DMS79 treated with DMSO at 0.1 percent for 48 hours (cell line): Measurements from ENCODE around the gene PRR5.

ENCODE experiments used
- DNase-seq: peaks from one replicate; lab custom pipeline; 2025; lab: John Stamatoyannopoulos, UW

Gene PRR5

DNA sequence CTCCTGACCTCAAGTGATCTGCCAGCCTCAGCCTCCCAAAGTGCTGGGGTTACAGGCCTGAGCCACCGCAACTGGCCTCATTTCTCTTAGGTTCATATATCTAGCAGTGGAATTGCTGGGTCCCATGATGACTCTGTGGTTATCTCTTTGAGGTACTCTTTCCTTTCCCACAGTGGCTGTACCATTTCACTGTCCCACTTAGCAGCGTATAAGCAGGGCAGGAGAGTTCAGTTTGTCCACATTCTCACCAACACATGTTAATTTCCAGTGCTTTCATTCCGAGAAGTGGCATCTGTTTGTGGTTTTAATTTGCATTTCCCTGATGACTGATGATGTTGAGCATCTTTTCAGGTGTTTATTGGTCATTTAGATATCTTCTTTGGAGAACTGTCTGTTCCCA is 16.4 kb downstream of the PRR5 start:
- no peak for DNase-seq

- no peak for DNase-seq
Observed at GRCh38 chr22:44719586-44720368, 17.8 kb downstream of the PRR5 start.

- no peak for DNase-seq
Observed at GRCh38 chr22:44721213-44721612, 19.2 kb downstream of the PRR5 start.

- no peak for DNase-seq
Observed at GRCh38 chr22:44722611-44723010, 20.6 kb downstream of the PRR5 start.

DNA sequence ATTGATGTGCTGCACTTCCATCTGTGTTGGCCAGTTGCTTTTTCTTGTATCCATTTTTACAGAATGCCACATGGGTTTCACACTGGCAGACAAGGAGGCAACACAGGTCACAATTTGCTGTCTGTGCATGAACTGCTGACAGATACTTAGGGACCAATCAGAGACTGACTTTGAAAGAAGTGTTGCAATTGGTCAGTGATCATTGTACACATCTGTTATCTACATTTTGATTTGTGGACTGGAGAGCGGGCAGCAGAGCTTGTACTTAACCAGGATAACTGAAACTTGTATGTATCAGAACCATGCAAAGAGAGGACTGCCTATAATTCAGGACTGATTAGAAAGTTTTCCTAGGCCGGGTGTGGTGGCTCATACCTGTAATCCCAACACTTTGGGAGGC is 21.8 kb downstream of the PRR5 start:
- DNase-seq: no peak

DNA sequence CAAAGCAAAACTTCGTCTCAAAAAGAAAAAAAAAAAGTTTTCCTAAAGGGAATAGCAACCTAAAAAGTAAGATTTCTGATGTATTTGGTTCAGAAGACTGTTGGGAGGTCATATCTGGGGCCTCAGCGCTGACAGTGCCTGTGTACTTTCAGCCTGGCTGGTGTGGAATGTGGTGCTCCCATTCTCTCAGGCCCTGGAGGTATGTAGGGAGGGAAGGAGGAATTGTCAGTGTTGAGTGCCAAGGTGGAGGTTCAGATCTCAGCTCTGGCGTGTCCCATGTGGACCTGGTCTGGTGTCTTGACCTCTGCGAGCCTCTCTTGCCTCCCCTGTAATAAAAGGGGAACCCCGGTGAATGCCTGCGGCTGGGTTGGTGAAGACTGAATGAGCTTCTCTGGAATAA is 22.4 kb downstream of the PRR5 start:
- DNase-seq: no peak

DNA sequence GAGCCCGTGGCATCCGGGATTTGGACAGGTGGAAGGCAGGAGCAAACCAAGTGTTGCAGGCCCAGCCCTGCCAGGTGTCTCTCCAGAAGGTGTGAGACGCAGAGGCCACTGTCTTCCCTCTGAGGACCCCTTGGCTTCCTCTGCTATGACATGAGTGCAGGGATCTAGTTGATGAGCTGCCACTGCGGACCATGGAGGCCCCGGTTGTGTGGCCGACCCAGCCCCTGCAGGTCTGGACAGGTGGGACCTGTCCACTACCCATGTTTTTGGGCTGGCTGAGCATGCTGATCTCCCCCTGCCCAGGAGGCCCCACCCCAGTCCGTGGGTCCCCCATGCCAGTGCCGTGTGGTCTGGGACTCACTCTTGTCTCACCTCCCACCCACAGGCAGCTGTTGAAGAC is 22.9 kb downstream of the PRR5 start:
- no peak for DNase-seq

GRCh38 chr22:44726439-44726838 is 24.4 kb downstream of the PRR5 start:
- DNase-seq: no peak

DNA sequence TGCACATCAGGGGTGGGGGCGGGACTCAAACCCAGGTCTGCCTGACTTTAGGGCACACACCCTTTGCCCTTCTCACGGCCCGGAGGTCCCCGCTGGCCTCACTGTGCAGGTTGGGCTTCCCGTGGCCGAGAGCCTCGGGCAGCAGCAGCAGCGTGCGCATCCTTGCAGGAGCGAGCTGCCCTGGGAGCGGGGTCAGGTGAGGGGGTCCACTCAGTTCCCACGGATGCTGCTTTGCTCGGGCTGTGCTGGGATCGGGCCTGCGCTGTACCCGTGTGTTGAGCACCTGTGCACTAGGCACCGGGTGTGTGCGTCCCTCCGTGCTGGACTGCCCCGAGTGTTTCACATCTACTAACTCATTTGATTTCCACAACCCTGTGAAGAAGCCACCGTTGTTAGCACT is 25.1 kb downstream of the PRR5 start:
- DNase-seq: no peak

DNA sequence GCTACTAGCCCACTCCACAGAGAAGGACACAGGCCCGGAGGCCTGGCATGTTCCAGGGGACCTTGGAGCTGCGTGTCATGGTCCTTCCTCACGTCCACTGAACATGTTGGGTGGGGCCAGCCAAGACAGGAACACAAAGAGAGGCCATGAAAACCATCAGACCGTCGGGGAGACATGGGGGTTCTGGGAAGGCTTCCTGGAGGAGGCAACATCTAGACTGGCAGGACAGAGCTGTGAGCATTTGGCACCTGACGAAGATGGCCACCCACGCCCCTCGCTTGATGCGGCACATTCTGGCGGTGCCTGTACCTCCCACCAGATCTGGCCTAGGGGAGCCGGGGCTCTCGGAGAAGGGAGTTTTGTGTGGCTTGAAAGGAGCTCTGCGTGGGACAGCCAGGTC is 25.7 kb downstream of the PRR5 start:
- no peak for DNase-seq

DNA sequence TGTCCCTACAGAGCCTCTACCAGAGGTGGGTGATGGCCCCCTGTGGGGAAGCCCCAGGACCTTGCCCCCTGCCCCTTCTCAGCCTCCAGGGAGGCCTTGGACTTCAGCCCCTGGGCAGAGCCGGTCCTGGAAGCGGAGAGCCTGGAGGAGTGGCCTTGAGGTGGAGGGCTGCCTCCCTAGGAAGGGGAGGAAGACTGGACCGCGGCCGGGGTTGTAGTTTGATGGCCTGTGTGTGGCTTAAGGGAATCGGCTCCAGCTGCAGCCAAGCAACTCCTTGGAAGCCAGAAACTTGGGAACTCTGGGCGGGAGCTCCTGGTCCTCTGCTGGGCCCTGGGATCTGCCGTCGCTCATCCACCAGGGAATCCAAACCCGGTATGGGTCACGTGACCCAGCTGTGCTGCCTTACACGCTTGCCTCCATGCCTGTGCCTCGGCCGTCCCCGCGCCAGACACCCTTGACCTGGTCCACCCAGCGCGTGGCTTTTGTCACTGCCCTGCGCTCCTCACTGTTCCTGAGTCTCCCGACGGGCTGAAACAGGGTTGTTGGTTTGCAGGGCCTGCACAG is 26.8 kb downstream of the PRR5 start:
- no peak for DNase-seq

DNA sequence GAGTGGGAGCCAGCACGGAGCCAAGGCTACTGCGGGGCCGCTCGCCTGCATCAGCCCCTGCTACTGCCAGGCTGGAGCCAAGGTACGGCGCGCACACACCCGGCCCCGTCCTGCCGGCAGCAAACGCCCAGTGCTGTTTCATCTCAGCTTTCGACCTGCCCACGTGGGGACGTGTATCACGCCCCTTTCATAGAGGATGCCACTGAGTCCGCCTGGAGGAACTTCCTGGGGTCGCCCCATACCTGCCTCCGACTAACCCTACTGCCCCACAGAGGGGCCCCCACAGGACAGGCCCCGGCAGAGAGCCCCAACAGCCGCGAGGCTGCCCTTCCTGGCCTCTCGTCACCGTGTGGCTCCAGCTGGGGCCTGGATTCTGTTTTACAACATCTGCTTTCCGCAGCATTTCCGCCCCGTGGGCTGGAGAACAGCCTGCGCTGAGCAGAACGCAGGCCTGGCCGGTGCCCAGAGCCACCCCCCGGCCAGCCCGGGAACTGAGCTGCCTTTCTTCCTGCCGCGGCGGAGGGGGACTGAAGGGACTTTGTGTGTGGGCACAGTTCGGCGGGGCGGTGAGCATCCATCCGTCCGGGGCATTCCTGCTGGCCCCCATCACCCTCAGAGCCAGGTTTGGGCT is 27.5 kb downstream of the PRR5 start:
- no peak for DNase-seq

DNA sequence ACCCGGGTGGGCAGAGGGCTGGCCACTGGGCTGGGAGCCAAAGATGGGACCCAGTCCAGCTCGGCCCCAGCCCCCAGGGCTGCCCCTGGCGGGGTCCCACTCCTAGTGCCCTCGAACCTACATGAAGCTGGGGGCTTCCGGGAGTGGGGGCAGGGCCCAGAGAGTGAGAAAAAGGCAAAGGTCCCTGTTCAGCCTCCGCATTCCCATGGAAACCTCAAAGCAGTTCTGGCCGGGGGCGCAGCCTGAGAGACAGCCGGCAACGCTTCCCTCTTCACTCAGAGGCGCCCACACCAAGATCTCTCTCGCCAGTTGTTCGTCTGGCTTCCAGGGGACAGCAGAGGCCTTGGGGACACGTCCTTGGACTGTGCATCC is 28.0 kb downstream of the PRR5 start:
- no peak for DNase-seq

GRCh38 chr22:44730490-44731356 is 28.7 kb downstream of the PRR5 start:
- DNase-seq: no peak

DNA sequence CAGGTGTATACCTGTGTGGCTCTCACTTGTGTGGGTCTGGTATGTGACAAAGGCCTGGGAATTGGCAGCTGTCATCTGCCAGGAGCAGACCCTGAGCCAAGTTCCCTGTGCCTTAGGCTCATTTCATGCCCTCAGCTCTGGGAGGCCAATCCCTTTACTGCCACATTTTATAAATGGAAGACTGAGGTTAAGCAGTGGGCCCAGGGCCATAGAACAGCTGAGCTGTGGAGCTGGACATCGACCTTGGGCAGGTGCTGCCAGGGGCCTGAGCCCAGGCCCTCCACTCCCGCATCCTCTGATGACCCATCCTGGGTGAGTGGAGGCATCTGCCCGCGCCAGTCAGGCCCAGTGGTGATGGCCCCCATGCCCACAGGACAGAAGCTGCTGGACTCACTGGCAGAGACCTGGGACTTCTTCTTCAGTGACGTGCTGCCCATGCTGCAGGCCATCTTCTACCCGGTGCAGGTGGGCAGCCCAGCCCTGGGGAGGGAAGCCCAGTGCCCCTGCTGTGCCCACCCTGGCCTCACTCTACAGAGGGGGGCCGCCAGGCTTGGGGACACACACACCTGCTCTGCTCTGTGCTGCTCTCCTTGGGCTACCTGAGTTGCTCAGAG is 29.5 kb downstream of the PRR5 start:
- DNase-seq: no peak

DNA sequence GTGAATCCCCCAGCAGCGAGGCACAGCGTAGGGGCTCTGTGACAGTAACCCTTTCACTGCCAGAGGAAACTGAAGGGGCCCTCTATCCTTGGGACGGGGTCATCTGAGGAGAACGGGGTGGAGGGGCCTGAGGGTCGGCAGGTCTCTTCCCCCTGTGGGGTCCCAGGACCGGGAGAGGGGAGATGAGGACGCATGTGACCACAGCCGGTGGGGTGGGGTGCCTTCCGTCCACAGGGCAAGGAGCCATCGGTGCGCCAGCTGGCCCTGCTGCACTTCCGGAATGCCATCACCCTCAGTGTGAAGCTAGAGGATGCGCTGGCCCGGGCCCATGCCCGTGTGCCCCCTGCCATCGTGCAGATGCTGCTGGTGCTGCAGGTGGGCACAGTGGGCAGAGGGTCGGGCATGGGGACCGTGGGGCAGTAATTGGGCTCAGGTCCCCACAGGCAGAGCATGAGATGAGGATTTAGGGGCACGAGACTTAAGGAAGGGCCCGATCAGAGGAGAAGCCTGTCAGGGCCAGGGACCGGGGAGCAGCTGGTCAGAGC is 30.1 kb downstream of the PRR5 start:
- no peak for DNase-seq

DNA sequence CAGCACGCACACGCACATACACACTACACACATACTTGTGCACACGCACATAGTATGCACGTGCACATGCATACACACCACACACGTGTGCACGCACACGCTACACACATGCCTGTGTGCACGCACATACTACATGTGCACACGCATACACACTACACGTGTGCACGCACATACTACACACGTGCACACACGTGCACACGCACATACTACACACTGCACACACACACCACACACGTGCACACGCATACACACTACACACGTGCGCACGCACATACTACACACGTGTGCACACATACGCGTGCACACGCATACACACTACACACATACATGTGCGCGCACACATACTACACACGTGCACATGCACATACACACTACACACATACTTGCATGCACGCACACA is 30.7 kb downstream of the PRR5 start:
- no peak for DNase-seq

DNA sequence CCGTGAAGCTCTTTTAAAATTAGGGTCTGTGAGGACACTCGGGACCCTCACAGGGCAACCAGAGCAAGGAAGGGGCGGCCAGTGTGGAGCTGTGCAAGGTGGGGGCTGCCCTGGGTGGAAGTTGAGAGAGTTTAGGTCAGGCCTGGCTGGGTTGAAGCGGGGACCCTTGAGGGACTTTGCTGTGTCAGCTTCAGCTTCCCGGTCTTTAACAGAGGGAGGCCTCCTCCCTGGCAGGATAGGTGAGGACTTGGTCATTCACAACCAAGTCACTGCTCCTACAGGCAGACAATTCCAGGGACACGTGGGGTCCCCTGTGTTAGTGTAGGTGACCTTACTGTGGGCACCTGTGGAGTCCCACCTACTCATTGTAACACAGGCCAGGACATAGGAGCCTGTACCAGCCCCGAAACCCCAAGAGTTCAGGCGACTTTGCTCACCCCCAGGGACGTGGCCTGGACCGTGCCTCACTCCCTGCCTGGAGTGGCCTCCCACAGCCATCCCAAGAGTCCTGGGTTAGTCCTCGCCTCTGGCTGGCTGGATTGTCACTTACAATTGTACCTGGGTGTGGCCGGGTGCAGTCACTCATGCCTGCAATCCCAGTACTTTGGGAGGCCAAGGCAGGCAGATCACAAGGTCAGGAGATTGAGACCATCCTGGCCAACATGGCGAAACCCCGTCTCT is 31.6 kb downstream of the PRR5 start:
- no peak for DNase-seq

DNA sequence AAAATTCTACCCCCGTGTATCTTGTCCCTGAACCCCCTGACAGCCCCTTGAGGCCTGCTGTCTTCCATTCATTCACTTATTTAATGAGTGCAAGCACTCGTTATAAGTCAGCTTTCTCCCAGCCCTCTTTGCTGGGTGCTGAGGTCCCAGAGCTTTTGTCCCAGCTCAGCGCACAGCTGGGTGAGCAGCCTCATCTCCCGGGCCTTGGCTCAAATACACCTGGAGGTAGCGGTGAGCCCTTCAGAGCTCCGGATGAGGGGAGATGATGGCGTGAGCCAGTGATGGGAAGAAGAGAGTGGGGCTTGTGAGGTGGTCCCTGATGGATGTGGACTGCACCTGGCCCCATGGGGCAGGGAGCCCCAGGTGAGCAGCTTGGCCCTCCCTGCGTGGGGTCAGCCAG is 32.3 kb downstream of the PRR5 start:
- DNase-seq: no peak

DNA sequence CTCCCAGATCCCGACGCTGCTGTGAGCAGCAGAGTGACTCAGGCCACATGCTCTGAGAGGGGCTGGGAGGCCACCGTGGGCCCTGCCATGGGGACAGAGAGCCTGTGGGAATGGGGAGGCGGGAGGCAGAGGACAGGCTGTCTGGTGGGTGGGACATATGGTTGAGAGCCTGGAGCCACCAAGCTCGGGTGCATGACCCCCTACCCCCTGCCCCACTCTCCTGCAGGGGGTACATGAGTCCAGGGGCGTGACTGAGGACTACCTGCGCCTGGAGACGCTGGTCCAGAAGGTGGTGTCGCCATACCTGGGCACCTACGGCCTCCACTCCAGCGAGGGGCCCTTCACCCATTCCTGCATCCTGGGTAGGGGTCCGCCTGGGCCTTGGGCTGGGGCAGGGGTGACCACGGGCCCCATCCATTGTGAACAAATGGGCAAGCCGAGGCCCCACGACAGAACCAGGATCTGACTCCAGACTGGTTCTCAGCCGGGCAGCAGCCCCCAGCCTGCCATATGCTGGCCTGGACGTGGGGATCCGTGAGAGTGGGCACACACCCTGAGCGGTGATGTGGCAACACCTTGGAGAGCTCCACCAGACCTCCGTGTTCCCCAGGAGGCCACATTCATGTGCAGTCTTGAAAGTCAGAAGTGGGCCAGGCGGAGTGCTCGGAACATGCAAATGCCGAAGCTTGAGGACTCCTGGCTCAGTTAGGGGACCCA is 33.0 kb downstream of the PRR5 start:
- DNase-seq: no peak
